Upper lobe of right lung (tissue), 1 donor: ENCODE results near the gene TTC9. TPM values are rescaled to one million over a fixed set of nuclear protein-coding genes. Genes with fewer than 3 reads are reported as not detected.

ENCODE experiments used
- ATAC-seq: fragments of 200-7000 bp; cut with Tn5 transposase; one replicate; pipeline ENCODE4 v1.9.1; 2020; ENCODE audit warnings: mild to moderate bottlenecking, moderate library complexity
- DNase-seq: peaks from one replicate; pipeline ENCODE4 v3.0.0-alpha.2; 2020
- H3K27ac ChIP-seq: fragments of 200-600 bp; one replicate; pipeline ENCODE4 v1.8.0; 2022
- H3K27me3 ChIP-seq: fragments of 200-600 bp; one replicate; pipeline ENCODE4 v1.8.0; 2022; ENCODE audit warnings: mild to moderate bottlenecking
- H3K36me3 ChIP-seq: fragments of 200-600 bp; one replicate; pipeline ENCODE4 v1.8.0; 2022
- H3K4me1 ChIP-seq: fragments of 200-600 bp; one replicate; pipeline ENCODE4 v1.8.0; 2022
- H3K4me3 ChIP-seq: fragments of 200-600 bp; one replicate; pipeline ENCODE4 v1.8.0; 2022; ENCODE audit warnings: mild to moderate bottlenecking
- H3K9me3 ChIP-seq: fragments of 200-600 bp; one replicate; pipeline ENCODE4 v1.8.0; 2022
- CTCF ChIP-seq: fragments of 200-600 bp; IDR thresholded peaks from one replicate; pipeline ENCODE4 v1.8.0; 2022; ENCODE audit warnings: antibody characterized with exemption
- intact Hi-C: fragments of 100-400 bp; cut with DNase I; formaldehyde crosslinking; loops from one replicate; pipeline ENCODE4 v1.11.0; 2022
- total RNA-seq: library from RNA; stranded (reverse); fragmentation: NEBNext Ultra II Directional; extraction: Animal tissue kit (Norgen Biotek cat#: 25700); gene quantifications from one replicate; pipeline ENCODE4 v1.2.1, GENCODE V29; 2021
- donor health status: DM: no; HTN: yes; CAD: no; lungs with severe emphysema.

Gene TTC9
- total RNA-seq, 1 donor from 2014 or later, result 6.7 TPM

DNA sequence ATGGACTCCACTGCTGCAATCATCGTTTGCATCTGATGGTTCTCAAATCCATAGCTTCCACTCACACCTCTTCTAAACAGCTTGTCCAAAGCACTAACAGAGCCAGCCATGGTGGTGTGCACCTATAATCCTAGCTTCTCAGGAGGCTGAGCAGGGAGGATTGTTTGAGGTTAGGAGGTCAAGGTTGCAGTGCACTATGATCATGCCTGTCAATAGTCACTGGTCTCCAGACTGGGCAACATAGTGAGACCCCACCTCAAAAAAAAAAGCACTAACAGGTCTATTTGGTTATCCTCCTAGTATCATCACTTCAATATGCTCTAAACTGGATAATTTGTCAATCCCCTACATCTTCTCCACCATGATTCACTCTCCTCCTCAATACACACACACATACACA, 63.2 kb downstream of the TTC9 start:
- Histone ChIP-seq H3K27me3 (no peaks in the 10 kb centered on the region), H3K9me3 (no peaks in the 10 kb centered on the region), H3K27ac (no peak overlapping the region), H3K4me3 (no peak overlapping the region), H3K36me3 (no peaks in the 10 kb centered on the region), H3K4me1 (no peaks in the 10 kb centered on the region)
- intact Hi-C loops, result no loop called here
- no peak for ATAC-seq
- no peak for TF ChIP-seq CTCF
- DNase-seq, result no peak

GRCh38 chr14:70706177-70706576, 64.5 kb downstream of the TTC9 start:
- TF ChIP-seq CTCF, result no peak
- DNase-seq (no peak), ATAC-seq (no peak)
- H3K4me1 ChIP-seq, result no peaks in the 10 kb centered on the region
- intact Hi-C loops, result no loop called here
- H3K9me3 ChIP-seq, result no peaks in the 10 kb centered on the region
- H3K27ac ChIP-seq, result no peak overlapping the region
- H3K36me3 ChIP-seq, result no peaks in the 10 kb centered on the region
- H3K4me3 ChIP-seq, result no peak overlapping the region
- H3K27me3 ChIP-seq, result no peaks in the 10 kb centered on the region

- ATAC-seq, result peak; percentile 69
Measured at GRCh38 chr14:70707138-70708038, 65.7 kb downstream of the TTC9 start.

GRCh38 chr14:70708717-70709570, 67.2 kb downstream of the TTC9 start:
- no peak for TF ChIP-seq CTCF
- no peaks in the 10 kb centered on the region for H3K9me3 ChIP-seq
- ATAC-seq (no peak), DNase-seq (no peak)
- no peaks in the 10 kb centered on the region for H3K36me3 ChIP-seq
- H3K27ac ChIP-seq, result no peak overlapping the region
- H3K4me3 ChIP-seq, result no peak overlapping the region
- peaks cover 9% of the 10 kb centered on the region for H3K4me1 ChIP-seq
- intact Hi-C loops, result no loop called here
- no peaks in the 10 kb centered on the region for H3K27me3 ChIP-seq

More at GRCh38 chr14:70707138-70708038, 65.7 kb downstream of the TTC9 start:
- Histone ChIP-seq H3K27me3 (no peaks in the 10 kb centered on the region), H3K9me3 (no peaks in the 10 kb centered on the region), H3K4me3 (no peak overlapping the region), H3K27ac (no peak overlapping the region), H3K4me1 (no peaks in the 10 kb centered on the region), H3K36me3 (no peaks in the 10 kb centered on the region)
- no peak for TF ChIP-seq CTCF
- no peak for DNase-seq
- intact Hi-C loops, result no loop called here

GRCh38 chr14:70709726-70710382, 68.1 kb downstream of the TTC9 start:
- ATAC-seq, result peak; percentile 78
- no peaks in the 10 kb centered on the region for H3K36me3 ChIP-seq
- H3K9me3 ChIP-seq, result no peaks in the 10 kb centered on the region
- no peaks in the 10 kb centered on the region for H3K27me3 ChIP-seq
- no peak for DNase-seq
- no peak for TF ChIP-seq CTCF
- H3K27ac ChIP-seq, result no peak overlapping the region
- no peak overlapping the region for H3K4me3 ChIP-seq
- peaks cover 13% of the 10 kb centered on the region for H3K4me1 ChIP-seq
- intact Hi-C loops, result no loop called here
